GM10266 (cell line): ENCODE results near the gene PNMA6E.
"Not testable (repeated sequence)": the region's sequence is repeated elsewhere in the genome, so short reads cannot be mapped to it uniquely, and the experiment has no call there.

Source experiments
- DNase-seq: peaks from one replicate; pipeline ENCODE4 v3.0.0; 2012; ENCODE audit errors: extremely low spot score
- CTCF ChIP-seq: IDR thresholded peaks from 2 replicates; pipeline ENCODE4 v1.5.1; 2012; ENCODE audit warnings: mild to moderate bottlenecking, low read depth; ENCODE audit not compliant: control insufficient read depth, insufficient read depth; ENCODE audit errors: missing control alignments

PNMA6E gene

DNA sequence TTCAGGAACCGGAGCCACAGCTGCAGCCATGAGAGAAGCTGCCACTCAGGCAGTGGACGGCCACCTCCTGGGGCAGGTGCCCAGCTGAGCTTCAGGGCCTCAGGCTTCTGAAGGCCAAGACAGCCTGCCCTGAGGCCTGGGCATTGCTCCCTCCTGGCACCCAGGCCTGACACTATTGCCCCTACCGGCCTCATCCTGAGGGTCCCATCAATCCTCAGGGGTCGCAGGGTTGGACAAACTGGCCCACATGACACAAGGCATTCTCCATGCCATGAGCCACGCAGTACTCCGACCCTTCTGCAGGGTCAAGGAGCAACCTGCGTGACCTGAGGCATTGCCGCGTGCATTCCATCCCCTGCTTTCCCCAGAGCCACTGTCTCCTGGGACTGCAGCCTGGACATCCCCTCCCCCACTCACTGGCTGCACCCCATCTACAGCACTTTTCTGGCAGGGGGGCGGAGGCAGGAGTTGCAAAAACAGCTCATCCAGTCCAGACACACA is 7.1 kb upstream of the PNMA6E start:
- DNase-seq, result no peak
- no peak for TF ChIP-seq CTCF

GRCh38 chrX:153407736-153408135 is 6.6 kb upstream of the PNMA6E start:
- DNase-seq, result no peak
- no peak for TF ChIP-seq CTCF

DNA sequence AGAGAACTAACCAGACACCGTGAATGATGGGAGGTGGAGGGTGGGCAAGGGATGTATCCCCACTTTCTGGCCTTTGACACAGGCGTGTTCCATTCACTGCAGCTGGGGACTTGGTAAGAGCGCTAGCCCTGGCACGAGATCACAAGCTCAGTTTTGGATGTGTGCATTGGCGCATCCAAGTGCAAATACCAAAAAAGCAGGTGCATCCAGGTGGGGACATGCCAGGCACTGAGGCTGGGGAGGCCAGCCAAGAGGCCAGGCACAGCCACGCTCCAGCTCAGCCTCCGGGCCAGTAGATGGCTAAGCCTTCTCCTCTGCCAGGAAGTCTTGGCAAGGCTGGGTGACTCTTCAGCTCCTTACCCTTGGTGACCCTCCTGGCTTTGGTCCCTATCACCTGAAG is 5.8 kb upstream of the PNMA6E start:
- DNase-seq, result no peak
- TF ChIP-seq CTCF, result no peak

DNA sequence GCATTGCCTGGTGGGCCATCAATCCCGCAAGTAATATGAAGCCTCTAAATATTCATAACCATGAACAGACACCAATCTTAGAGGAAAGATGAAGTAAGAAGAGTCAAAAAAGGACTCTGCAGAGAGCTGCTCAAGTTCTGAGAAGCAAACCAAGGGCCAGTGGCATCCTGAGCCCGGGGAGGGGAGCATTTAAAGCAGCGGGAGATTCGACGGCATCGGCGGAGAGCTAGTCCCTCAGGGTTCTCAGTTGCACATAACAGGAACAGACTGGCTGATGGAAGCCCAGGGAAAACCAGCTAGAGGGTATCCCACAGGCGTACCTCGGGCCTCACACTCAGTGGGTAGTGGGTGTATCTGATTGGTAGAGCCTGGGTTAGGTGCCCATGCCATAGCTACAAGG is 4.9 kb upstream of the PNMA6E start:
- no peak for TF ChIP-seq CTCF
- no peak for DNase-seq

- no peak for TF ChIP-seq CTCF
- no peak for DNase-seq
Observed at GRCh38 chrX:153405426-153405825, 4.3 kb upstream of the PNMA6E start.

- not testable (repeated sequence) for DNase-seq
Observed at GRCh38 chrX:153404333-153404732, 3.2 kb upstream of the PNMA6E start.

- DNase-seq, result peak; percentile 79
- TF ChIP-seq CTCF, result peak; percentile 83
Observed at GRCh38 chrX:153400146-153401132, 711 bp downstream of the PNMA6E start.
